HepG2 (cell line): ENCODE results near the gene MFAP2. TPM values are rescaled to one million over a fixed set of nuclear protein-coding genes. Genes with fewer than 3 reads are reported as not detected.

Source experiments
- ATAC-seq: fragments of 200-7000 bp; cut with Tn5 transposase; 3 replicates; pipeline ENCODE4 v1.9.1; 2020; ENCODE audit warnings: mild to moderate bottlenecking, moderate library complexity
- BruUV-seq: library from RNA; stranded (reverse); fragments of 400-500 nt; replicated peaks from 2 replicates; lab custom pipeline; 2021; lab: Mats Ljungman, UMichigan
- CTCF ChIA-PET: fragments of 300-600 bp; formaldehyde crosslinking; extraction: SDS; loops from one replicate; lab custom pipeline; 2021; ENCODE audit warnings: low total read pairs, inconsistent platforms, low intra/inter-chr PET ratio; lab: Yijun Ruan, JAX
- POLR2A ChIA-PET: fragments of 350-600 bp; sonication (Branson Sonifier 250); formaldehyde crosslinking; loops from one replicate; lab custom pipeline; 2020; ENCODE audit warnings: antibody characterized with exemption, inconsistent platforms; lab: Yijun Ruan, JAX
- DNase-seq: peaks from one replicate; pipeline ENCODE4 v3.0.0-alpha.2; 2015; ENCODE audit warnings: low spot score
- FAIRE-seq: peaks from 3 replicates; lab custom pipeline; 2011; peaks lifted over from hg19 to GRCh38; lab: Jason Lieb, UNC
- H2AFZ ChIP-seq: one replicate; pipeline ENCODE4 v1.6.1; 2011; ENCODE audit warnings: low read length, inconsistent platforms
- H3K27ac ChIP-seq: fragments of 300-600 bp; 3 replicates; pipeline ENCODE4 v1.8.0; 2011; ENCODE audit warnings: mixed run types, mild to moderate bottlenecking, mixed read lengths, low read length, inconsistent platforms; ENCODE audit not compliant: insufficient read depth; ENCODE audit errors: extremely low read length
- H3K27me3 ChIP-seq, 2 experiments: fragments of 200-600 bp in 1 of 2; 2 replicates in 1 of 2; 3 replicates in 1 of 2; pipeline versions ENCODE4 v1.6.0 to v1.8.0; 2011; ENCODE audit warnings: low read length in 2 of 2, mild to moderate bottlenecking in 2 of 2, moderate library complexity in 2 of 2, inconsistent platforms in 1 of 2; ENCODE audit not compliant: insufficient read depth in 2 of 2, control insufficient read depth in 1 of 2
- H3K36me3 ChIP-seq, 2 experiments: fragments of 200-600 bp in 1 of 2; replicated peaks in 1 of 2; 2 replicates in 1 of 2; 3 replicates in 1 of 2; pipeline versions ENCODE4 v1.5.1 to v1.8.0; 2011; ENCODE audit warnings: low read length in 2 of 2, inconsistent platforms in 1 of 2; ENCODE audit not compliant: insufficient read depth in 2 of 2, control insufficient read depth in 1 of 2
- H3K4me1 ChIP-seq: 2 replicates; pipeline ENCODE4 v1.5.1; 2012; ENCODE audit warnings: low read length, inconsistent platforms; ENCODE audit not compliant: insufficient read depth
- H3K4me2 ChIP-seq: 2 replicates; pipeline ENCODE4 v1.6.0; 2011; ENCODE audit warnings: low read depth, low read length, inconsistent platforms
- H3K4me3 ChIP-seq, 3 experiments: fragments of 200-600 bp in 1 of 3; sonication (generic), shearing (Covaris generic) in 1 of 3; replicated peaks in 1 of 3; 2 replicates each; pipeline ENCODE4 v1.5.1; 2011 to 2016; ENCODE audit warnings: low read length in 3 of 3, inconsistent platforms in 2 of 3, low read depth in 2 of 3, mild to moderate bottlenecking in 2 of 3, control low read depth in 1 of 3, mixed read lengths in 1 of 3; ENCODE audit not compliant: insufficient read depth in 1 of 3
- H3K79me2 ChIP-seq: one replicate; pipeline ENCODE4 v1.6.1; 2011; ENCODE audit warnings: low read length, inconsistent platforms; ENCODE audit not compliant: insufficient read depth
- H3K9ac ChIP-seq: 2 replicates; pipeline ENCODE4 v1.6.0; 2011; ENCODE audit warnings: mild to moderate bottlenecking, low read depth, low read length, inconsistent platforms; ENCODE audit not compliant: insufficient read depth
- H3K9me3 ChIP-seq: 2 replicates; pipeline ENCODE4 v1.5.1; 2012; ENCODE audit warnings: mild to moderate bottlenecking, low read length
- H4K20me1 ChIP-seq: 2 replicates; pipeline ENCODE4 v1.6.0; 2011; ENCODE audit warnings: inconsistent platforms, mild to moderate bottlenecking, low read length, moderate library complexity; ENCODE audit not compliant: insufficient read depth
- CTCF ChIP-seq: sonication (generic); formaldehyde crosslinking; IDR thresholded peaks from 2 replicates; pipeline ENCODE4 v1.5.0; 2020; ENCODE audit warnings: mild to moderate bottlenecking, missing genetic modification reagents, moderate library complexity
- DNMT1 ChIP-seq: sonication (generic); formaldehyde crosslinking; IDR thresholded peaks from 2 replicates; pipeline ENCODE4 v1.5.1; 2020; ENCODE audit warnings: mild to moderate bottlenecking, missing genetic modification reagents
- EEA1 ChIP-seq: sonication (generic); formaldehyde crosslinking; IDR thresholded peaks from 2 replicates; pipeline ENCODE4 v1.5.1; 2020; ENCODE audit warnings: mild to moderate bottlenecking, missing genetic modification reagents, borderline replicate concordance
- MLXIP ChIP-seq: sonication (generic); formaldehyde crosslinking; IDR thresholded peaks from 2 replicates; pipeline ENCODE4 v1.9.0; 2021; ENCODE audit warnings: missing genetic modification reagents, borderline replicate concordance
- ZKSCAN1 ChIP-seq: fragments of 150-350 bp; IDR thresholded peaks from 2 replicates; pipeline ENCODE4 v1.6.1; 2014; ENCODE audit warnings: low read length
- WGBS: methylation state at CpG from one replicate; pipeline ENCODE4 v1.1.6; 2017; ENCODE audit warnings: low lambda C conversion rate; 5-methylcytosine and 5-hydroxymethylcytosine counted together
- in situ Hi-C: cut with HindIII; loops from 2 replicates; pipeline ENCODE4 v1.10.0; 2017; ENCODE audit warnings: low pct_unique_long_range_greater_than_20kb; ENCODE audit not compliant: extremely low pct_ligation_motif_present
- intact Hi-C: fragments of 100-400 bp; cut with micrococcal nuclease; formaldehyde crosslinking; loops from one replicate; pipeline ENCODE4 v1.10.0; 2022; ENCODE audit not compliant: unreplicated experiment
- polyA plus RNA-seq, 8 experiments: library from polyadenylated mRNA; depleted of rRNA in 3 of 8; stranded (reverse) in 7 of 8; unstranded in 1 of 8; fragments of >200 nt; fragmentation: Illumina TruSeq in 4 of 8; extraction: Trizol in 4 of 8; gene quantifications; 2 replicates each; pipeline versions ENCODE4 v1.2.1 to v1.2.3, GENCODE V29; 2011 to 2016; ENCODE audit warnings: low read depth in 4 of 8, missing spikeins in 1 of 8, mixed read lengths in 1 of 8; ENCODE audit not compliant: insufficient read depth in 1 of 8
- total RNA-seq, 5 experiments: library from RNA; depleted of rRNA; stranded (reverse); fragments of >200 nt; fragmentation: Illumina TruSeq; extraction: Trizol; gene quantifications; 2 replicates each; pipeline ENCODE4 v1.2.3, GENCODE V29; 2016; ENCODE audit warnings: low read depth in 1 of 5

Gene MFAP2
- total and polyA plus RNA-seq, 2 of the 13 experiments (the other 11 are each of a cell fraction or from before 2014, with no cell fraction given) = 1.1 to 1.4 TPM

GRCh38 chr1:16993521-16994038 is 13.2 kb upstream of the MFAP2 start (continued):
- TF ChIP-seq CTCF (CRISPR knock-in tag) (no peak), DNMT1 (no peak), MLXIP (CRISPR knock-in tag) (no peak)

GRCh38 chr1:16992675-16993074 is 12.3 kb upstream of the MFAP2 start:
- no peaks in the 10 kb centered on the region for H3K79me2 ChIP-seq
- no peaks in the 10 kb centered on the region for H3K36me3 ChIP-seq
- no peak overlapping the region for H3K27ac ChIP-seq
- no peaks in the 10 kb centered on the region for H3K4me1 ChIP-seq
- H3K9me3 ChIP-seq = no peaks in the 10 kb centered on the region
- no peak overlapping the region for H2AFZ ChIP-seq
- intact Hi-C loops (no loop called here), in situ Hi-C loops (no loop called here)
- WGBS = 98% methylated on average over 9 of the region's 9 CpGs
- H3K27me3 ChIP-seq = no peaks in the 10 kb centered on the region
- DNase-seq (no peak), FAIRE-seq (no peak), ATAC-seq (no peak)
- no peak overlapping the region for H3K4me3 ChIP-seq
- no peaks in the 10 kb centered on the region for H4K20me1 ChIP-seq
- H3K9ac ChIP-seq = no peak overlapping the region
- ChIA-PET CTCF (no interaction called here), POLR2A (no interaction called here)
- BruUV-seq = no TSS peak
- no peak overlapping the region for H3K4me2 ChIP-seq
- TF ChIP-seq ZKSCAN1 = 0 out of 2 replicates have a peak, but pooled peaks have one; percentile 37
- no peak for TF ChIP-seq EEA1 (CRISPR knock-in tag)
